Bronchial epithelial cell (primary cell): ENCODE data around the gene SERPINA5. TPM values are rescaled to one million over a fixed set of nuclear protein-coding genes. Genes with fewer than 3 reads are reported as not detected.
A peak's percentile ranks its signal among the peaks of the same experiment; 100 is the strongest.

Experiments
- DNase-seq: peaks from one replicate; pipeline ENCODE4 v3.0.0-alpha.2; 2010; ENCODE audit warnings: low read depth
- FAIRE-seq: peaks from 2 replicates; lab custom pipeline; 2011; peaks lifted over from hg19 to GRCh38; lab: Jason Lieb, UNC
- H3K27me3 ChIP-seq: 2 replicates; pipeline ENCODE4 v1.5.1; 2011; ENCODE audit warnings: low read length; ENCODE audit not compliant: control insufficient read depth, insufficient read depth
- H3K36me3 ChIP-seq: 2 replicates; pipeline ENCODE4 v1.5.1; 2011; ENCODE audit warnings: low read length; ENCODE audit not compliant: control insufficient read depth, insufficient read depth
- H3K4me3 ChIP-seq: 2 replicates; pipeline ENCODE4 v1.5.1; 2011; ENCODE audit warnings: mild to moderate bottlenecking, low read depth, low read length, control low read depth
- total RNA-seq: library from RNA; depleted of rRNA; stranded (reverse); fragments of >200 nt; gene quantifications from 2 replicates; pipeline ENCODE4 v1.2.1, GENCODE V29; 2014
- TF ChIP-seq, protein P1 (sequence below): IDR thresholded peaks from 2 replicates; pipeline ENCODE4 v1.5.1; 2011; ENCODE audit warnings: mild to moderate bottlenecking, moderate library complexity, low read length, control low read depth, inconsistent platforms; ENCODE audit not compliant: insufficient read depth, severe bottlenecking

Gene SERPINA5
- total RNA-seq, 1 donor from 2014 or later = not detected

DNA sequence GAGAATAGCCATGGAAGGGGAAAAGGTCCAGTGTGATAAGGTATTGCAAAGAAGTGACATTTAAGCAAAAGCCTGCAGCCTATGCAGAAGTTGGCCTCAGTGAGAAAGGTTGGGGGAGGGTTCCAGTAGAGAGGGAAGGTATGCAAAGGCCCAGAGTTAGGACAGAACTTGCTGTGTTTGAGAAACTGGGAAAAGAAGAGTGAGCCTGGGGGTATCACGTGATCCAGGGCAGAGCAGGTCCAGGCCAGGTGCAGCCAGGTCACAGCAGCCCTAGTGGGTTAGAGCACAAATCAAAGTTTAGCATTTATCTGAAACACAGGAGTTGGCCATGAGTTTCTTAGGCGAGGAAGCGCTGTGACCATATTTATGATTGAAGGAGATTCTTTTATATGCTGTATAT lies 1.6 kb downstream of the SERPINA5 start:
- DNase-seq (no peak), FAIRE-seq (no peak)
- Histone ChIP-seq H3K27me3 (no peaks in the 10 kb centered on the region), H3K36me3 (no peaks in the 10 kb centered on the region), H3K4me3 (no peak overlapping the region)
- TF ChIP-seq, protein P1, sequence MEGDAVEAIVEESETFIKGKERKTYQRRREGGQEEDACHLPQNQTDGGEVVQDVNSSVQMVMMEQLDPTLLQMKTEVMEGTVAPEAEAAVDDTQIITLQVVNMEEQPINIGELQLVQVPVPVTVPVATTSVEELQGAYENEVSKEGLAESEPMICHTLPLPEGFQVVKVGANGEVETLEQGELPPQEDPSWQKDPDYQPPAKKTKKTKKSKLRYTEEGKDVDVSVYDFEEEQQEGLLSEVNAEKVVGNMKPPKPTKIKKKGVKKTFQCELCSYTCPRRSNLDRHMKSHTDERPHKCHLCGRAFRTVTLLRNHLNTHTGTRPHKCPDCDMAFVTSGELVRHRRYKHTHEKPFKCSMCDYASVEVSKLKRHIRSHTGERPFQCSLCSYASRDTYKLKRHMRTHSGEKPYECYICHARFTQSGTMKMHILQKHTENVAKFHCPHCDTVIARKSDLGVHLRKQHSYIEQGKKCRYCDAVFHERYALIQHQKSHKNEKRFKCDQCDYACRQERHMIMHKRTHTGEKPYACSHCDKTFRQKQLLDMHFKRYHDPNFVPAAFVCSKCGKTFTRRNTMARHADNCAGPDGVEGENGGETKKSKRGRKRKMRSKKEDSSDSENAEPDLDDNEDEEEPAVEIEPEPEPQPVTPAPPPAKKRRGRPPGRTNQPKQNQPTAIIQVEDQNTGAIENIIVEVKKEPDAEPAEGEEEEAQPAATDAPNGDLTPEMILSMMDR = no peak

DNA sequence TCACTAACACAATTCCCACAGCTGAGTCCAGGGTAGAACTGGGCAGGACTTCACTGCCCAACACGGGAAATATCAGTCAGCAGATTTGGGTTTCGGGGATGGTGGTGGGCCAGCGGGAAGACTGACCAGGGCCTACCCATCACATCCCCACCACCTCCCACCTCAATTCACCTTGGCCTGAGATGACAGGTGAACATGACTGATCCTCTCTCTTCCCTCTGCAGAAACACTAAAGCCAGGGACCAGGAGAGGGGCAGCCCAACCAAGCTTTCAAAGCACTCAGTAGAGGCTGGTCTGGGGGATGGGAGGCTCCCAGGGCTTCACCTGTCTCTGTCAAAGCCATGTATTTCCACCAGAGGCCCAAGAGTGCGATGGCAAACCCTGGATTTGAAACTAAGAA lies 2.3 kb downstream of the SERPINA5 start:
- Histone ChIP-seq H3K4me3 (no peak overlapping the region), H3K36me3 (no peaks in the 10 kb centered on the region), H3K27me3 (no peaks in the 10 kb centered on the region)
- DNase-seq = no peak
- TF ChIP-seq, protein P1 = no peak
- FAIRE-seq = no peak

DNA sequence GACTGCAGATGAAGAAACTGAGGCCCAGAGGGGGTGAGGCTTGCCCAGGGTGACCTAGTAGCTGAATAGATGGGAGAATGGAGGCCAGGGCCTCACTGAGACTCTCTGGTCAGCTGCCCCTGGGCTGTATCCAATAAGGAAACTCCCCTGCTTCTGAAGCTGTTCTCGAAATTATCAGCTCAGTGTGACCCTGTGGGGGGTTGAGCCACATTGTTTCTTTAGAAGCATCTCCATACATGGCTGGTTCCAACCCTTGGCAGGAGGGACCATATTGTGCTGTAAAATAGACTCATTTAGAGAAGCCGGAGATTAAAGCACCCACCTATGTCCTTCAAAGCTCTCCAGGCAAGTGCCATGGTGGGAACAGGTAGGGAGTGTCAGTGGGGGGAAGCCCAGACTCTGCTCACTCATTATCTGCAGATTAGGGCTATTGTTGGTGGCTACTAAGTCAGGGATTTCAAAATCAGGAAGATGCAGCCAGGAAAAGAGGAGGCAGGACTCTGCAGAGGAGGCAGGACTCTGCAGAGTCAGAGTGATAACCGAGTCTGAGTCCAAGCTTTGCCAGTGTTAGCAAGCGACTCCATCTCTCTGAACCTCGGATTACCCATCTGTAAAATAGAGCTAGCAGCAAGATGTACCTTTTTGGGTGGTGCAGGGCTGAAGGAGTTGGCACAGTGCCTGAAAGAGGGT lies 3.5 kb downstream of the SERPINA5 start:
- H3K36me3 ChIP-seq = no peaks in the 10 kb centered on the region
- no peaks in the 10 kb centered on the region for H3K27me3 ChIP-seq
- DNase-seq (no peak), FAIRE-seq (no peak)
- TF ChIP-seq, protein P1 = no peak
- H3K4me3 ChIP-seq = no peak overlapping the region

DNA sequence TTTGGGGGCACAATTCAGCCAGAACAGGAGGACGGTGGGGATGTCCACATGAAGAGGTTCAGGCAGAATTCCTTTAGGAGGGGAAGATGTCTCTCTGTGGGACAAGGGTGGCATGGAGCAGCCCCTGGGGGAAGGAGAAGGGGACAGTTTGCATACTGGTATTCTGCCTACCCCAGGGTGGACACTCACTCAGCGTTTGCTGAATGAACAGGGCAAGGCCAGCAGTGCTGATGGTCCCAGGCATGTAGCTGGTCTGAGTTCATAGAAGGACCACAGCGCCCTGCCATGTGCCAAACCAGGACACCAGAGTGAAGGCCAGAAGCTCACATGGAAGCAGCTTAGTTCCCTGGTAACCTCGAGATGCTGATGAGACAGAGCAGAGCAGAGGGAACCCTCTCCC lies 5.4 kb downstream of the SERPINA5 start:
- no peak for FAIRE-seq
- DNase-seq = no peak
- no peak overlapping the region for H3K4me3 ChIP-seq
- H3K36me3 ChIP-seq = no peaks in the 10 kb centered on the region
- no peaks in the 10 kb centered on the region for H3K27me3 ChIP-seq
- TF ChIP-seq, protein P1 = no peak

DNA sequence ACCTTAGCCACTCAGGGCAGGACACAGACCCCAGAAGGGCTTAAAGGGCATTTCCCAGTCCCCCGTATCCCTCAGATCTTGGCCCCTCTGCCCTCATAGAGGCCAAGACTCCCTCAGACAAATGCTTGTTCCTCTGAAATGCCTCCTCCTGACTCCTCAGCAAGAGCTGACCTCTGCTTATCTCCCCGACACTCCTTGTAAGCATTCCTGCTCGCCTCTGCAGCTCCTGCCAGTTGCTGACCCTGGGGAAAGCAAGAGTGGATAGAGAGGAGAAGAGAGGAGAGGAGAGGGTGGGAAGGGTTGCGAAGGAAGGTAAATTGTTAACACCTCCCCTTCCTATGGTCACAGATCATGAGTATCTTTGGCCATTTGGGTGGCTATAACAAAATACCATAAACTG lies 7.1 kb downstream of the SERPINA5 start:
- TF ChIP-seq, protein P1 = no peak
- no peaks in the 10 kb centered on the region for H3K36me3 ChIP-seq
- H3K27me3 ChIP-seq = no peaks in the 10 kb centered on the region
- DNase-seq (no peak), FAIRE-seq (peak; percentile 77)
- H3K4me3 ChIP-seq = no peak overlapping the region

DNA sequence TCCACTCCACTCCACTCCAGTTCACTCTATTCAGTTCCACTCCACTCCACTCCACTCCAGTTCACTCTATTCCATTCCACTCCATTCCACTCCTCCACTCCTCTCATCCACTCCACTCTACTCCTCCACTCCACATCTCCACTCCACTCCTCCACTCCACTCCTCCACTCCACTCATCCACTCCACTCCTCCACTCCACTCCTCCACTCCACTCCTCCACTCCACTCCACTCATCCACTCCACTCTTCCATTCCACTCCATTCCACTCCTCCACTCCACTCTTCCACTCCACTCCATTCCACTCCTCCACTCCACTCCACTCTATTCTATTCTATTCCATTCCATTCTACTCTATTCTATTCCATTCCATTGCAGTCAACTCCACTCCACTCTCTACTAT lies 9.8 kb downstream of the SERPINA5 start:
- FAIRE-seq = no peak
- TF ChIP-seq, protein P1 = no peak
- DNase-seq = no peak
- H3K27me3 ChIP-seq = no peaks in the 10 kb centered on the region
- H3K36me3 ChIP-seq = no peaks in the 10 kb centered on the region
- H3K4me3 ChIP-seq = no peak overlapping the region
